ENCODE measurements around the gene TCP11L2.
A peak's percentile ranks its signal among the peaks of the same experiment; 100 is the strongest.
"Not testable (repeated sequence)": the region's sequence is repeated elsewhere in the genome, so short reads cannot be mapped to it uniquely, and the experiment has no call there.

Gene TCP11L2

GRCh38 chr12:106348411-106348810 lies 45.9 kb downstream of the TCP11L2 start:
- DNase-seq: no peak

- no peak for DNase-seq
These were observed 50.6 kb downstream of the TCP11L2 start for GRCh38 chr12:106353175-106353574.

GRCh38 chr12:106357549-106358395 lies 55.2 kb downstream of the TCP11L2 start, which contains the start of gene POLR3B:
Gene POLR3B (plus strand): TSS chr12:106357748. CDS start chr12:106357880, 132 bp downstream.
- peak; percentile 96 for DNase-seq

GRCh38 chr12:106358396-106359241 lies 56.1 kb downstream of the TCP11L2 start:
- DNase-seq: peak; percentile 76

- no peak for DNase-seq
These were observed 57.3 kb downstream of the TCP11L2 start for GRCh38 chr12:106359646-106360399.

GRCh38 chr12:106360400-106360994 lies 58.0 kb downstream of the TCP11L2 start:
- no peak for DNase-seq

GRCh38 chr12:106362971-106363370 lies 60.4 kb downstream of the TCP11L2 start:
- no peak for DNase-seq

- DNase-seq: no peak
These were observed 61.7 kb downstream of the TCP11L2 start for GRCh38 chr12:106364261-106364660.

GRCh38 chr12:106369624-106370346 lies 67.3 kb downstream of the TCP11L2 start:
- no peak for DNase-seq

GRCh38 chr12:106378788-106379187 lies 76.3 kb downstream of the TCP11L2 start:
- DNase-seq: no peak

GRCh38 chr12:106380954-106381353 lies 78.4 kb downstream of the TCP11L2 start:
- DNase-seq: no peak

- not testable (repeated sequence) for DNase-seq
These were observed 79.3 kb downstream of the TCP11L2 start for GRCh38 chr12:106381866-106382265.

GRCh38 chr12:106386813-106387535 lies 84.4 kb downstream of the TCP11L2 start:
- no peak for DNase-seq

- no peak for DNase-seq
These were observed 85.4 kb downstream of the TCP11L2 start for GRCh38 chr12:106387848-106388377.

- DNase-seq: no peak
These were observed 86.6 kb downstream of the TCP11L2 start for GRCh38 chr12:106389151-106389550.

- DNase-seq: no peak
These were observed 90.2 kb downstream of the TCP11L2 start for GRCh38 chr12:106392759-106393158.
